Uterus (tissue), 2 donors: ENCODE results near the gene DMD.

Source experiments
- POLR2A ChIP-seq, 2 donors: fragments of 450-650 bp; IDR thresholded peaks; one replicate each; pipeline ENCODE4 v1.6.1; 2016; ENCODE audit warnings: antibody characterized with exemption in 2 of 2, mild to moderate bottlenecking in 1 of 2, moderate library complexity in 1 of 2
- TF ChIP-seq, protein P1 (sequence below), 4 experiments: fragments of 200-600 bp in 2 of 4; fragments of 450-650 bp in 2 of 4; sonication (generic) in 2 of 4; IDR thresholded peaks; one replicate each; pipeline ENCODE4 v1.5.1; 2016 to 2019; ENCODE audit warnings: antibody characterized with exemption in 4 of 4, mild to moderate bottlenecking in 2 of 4, moderate library complexity in 1 of 4

DNA sequence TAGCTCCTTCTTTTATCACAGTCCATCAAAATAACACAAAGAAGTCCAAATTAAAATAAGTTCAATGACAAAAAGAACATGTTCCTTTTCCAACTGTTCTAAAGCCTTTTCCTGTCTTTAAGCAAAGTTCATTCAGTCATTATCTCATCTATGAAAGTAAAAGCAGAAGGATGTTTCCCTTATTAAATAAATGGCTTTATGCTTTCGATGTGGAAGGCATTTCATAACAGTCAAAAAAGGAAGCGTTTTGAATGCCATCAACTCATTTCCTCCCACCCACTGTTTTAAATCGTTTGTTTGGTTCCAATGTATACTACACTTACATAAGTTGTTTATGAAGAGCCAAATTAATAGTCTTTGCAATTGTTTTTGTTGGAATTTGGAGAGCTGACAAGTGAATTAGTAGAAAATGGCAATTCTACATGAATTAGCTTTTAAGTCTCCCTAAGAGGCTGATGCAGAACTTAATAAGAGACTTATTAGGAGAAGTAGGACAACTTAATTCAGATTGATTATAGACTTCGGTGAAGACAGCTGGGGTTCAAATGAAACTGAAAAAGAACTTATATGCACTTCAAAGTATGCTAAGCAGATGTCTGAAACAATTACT lies 1746.9 kb downstream of the DMD start:
- TF ChIP-seq, protein P1, sequence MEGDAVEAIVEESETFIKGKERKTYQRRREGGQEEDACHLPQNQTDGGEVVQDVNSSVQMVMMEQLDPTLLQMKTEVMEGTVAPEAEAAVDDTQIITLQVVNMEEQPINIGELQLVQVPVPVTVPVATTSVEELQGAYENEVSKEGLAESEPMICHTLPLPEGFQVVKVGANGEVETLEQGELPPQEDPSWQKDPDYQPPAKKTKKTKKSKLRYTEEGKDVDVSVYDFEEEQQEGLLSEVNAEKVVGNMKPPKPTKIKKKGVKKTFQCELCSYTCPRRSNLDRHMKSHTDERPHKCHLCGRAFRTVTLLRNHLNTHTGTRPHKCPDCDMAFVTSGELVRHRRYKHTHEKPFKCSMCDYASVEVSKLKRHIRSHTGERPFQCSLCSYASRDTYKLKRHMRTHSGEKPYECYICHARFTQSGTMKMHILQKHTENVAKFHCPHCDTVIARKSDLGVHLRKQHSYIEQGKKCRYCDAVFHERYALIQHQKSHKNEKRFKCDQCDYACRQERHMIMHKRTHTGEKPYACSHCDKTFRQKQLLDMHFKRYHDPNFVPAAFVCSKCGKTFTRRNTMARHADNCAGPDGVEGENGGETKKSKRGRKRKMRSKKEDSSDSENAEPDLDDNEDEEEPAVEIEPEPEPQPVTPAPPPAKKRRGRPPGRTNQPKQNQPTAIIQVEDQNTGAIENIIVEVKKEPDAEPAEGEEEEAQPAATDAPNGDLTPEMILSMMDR (IDR thresholded peaks at IDR 0.05) = no peak
- TF ChIP-seq POLR2A (IDR thresholded peaks at IDR 0.05) = no peak
